ENCODE results near the gene TRAPPC3.

GRCh38 chr1:36148821-36149236 is 457 bp downstream of the TRAPPC3 start:
- TF ChIP-seq CTCF (conservative IDR thresholded peaks at IDR 0.05 in 1 of 2, IDR thresholded peaks at IDR 0.05 in 1 of 2; ENCODE audit: extremely low read depth in 1 of 2, insufficient read depth in 1 of 2, low read depth in 1 of 2, low read length in 2 of 2) (no peak), EZH2 (IDR thresholded peaks at IDR 0.05; ENCODE audit: borderline replicate concordance, low read length) (no peak)
